Prostate gland (tissue), 2 donors: ENCODE results near the gene GALNTL6. TPM values are rescaled to one million over a fixed set of nuclear protein-coding genes. Genes with fewer than 3 reads are reported as not detected.

Experiments
- DNase-seq: peaks from one replicate; pipeline ENCODE4 v3.0.0-alpha.2; 2019; ENCODE audit warnings: low spot score
- H3K27ac ChIP-seq, 2 donors: fragments of 200-600 bp; sonication (generic); 2 replicates each; pipeline ENCODE4 v1.5.1; 2017 to 2019
- H3K27me3 ChIP-seq: fragments of 200-600 bp; sonication (generic); replicated peaks from 2 replicates; pipeline ENCODE4 v1.5.1; 2019; ENCODE audit not compliant: insufficient read depth
- H3K36me3 ChIP-seq, 2 donors: fragments of 200-600 bp; sonication (generic); 1 replicate in 1 of 2; 2 replicates in 1 of 2; pipeline versions ENCODE4 v1.5.1 to v1.8.1; 2017 to 2019
- H3K4me1 ChIP-seq: fragments of 200-600 bp; sonication (generic); replicated peaks from 2 replicates; pipeline ENCODE4 v1.5.1; 2019
- H3K4me3 ChIP-seq, 2 donors: fragments of 200-600 bp; sonication (generic); 2 replicates each; pipeline ENCODE4 v1.5.1; 2017 to 2019
- H3K9me3 ChIP-seq: fragments of 200-600 bp; sonication (generic); 2 replicates; pipeline ENCODE4 v1.5.1; 2017
- CTCF ChIP-seq, 4 experiments: fragments of 200-600 bp in 2 of 4; fragments of 450-650 bp in 2 of 4; sonication (generic) in 2 of 4; IDR thresholded peaks; 1 replicate in 3 of 4; 2 replicates in 1 of 4; pipeline ENCODE4 v1.5.1; 2016 to 2019; ENCODE audit warnings: antibody characterized with exemption in 4 of 4, mild to moderate bottlenecking in 2 of 4, moderate library complexity in 2 of 4
- POLR2A ChIP-seq: fragments of 450-650 bp; IDR thresholded peaks from one replicate; pipeline ENCODE4 v1.6.1; 2016; ENCODE audit warnings: antibody characterized with exemption, mild to moderate bottlenecking
- POLR2AphosphoS5 ChIP-seq: sonication (generic); formaldehyde crosslinking; IDR thresholded peaks from one replicate; pipeline ENCODE4 v1.6.1; 2017; ENCODE audit warnings: antibody characterized with exemption
- WGBS: methylation state at CpG from one replicate; pipeline ENCODE4 v1.1.5; 2018; 5-methylcytosine and 5-hydroxymethylcytosine counted together
- intact Hi-C: fragments of 100-400 bp; cut with DNase I; formaldehyde crosslinking; loops from one replicate; pipeline ENCODE4 v1.14.2; 2022
- total RNA-seq, 2 donors: library from RNA; depleted of rRNA; stranded (reverse); fragments of >200 nt; gene quantifications; one replicate each; pipeline ENCODE4 v1.1.0, GENCODE V29; 2016

GALNTL6 gene
- total RNA-seq, 2 donors from 2014 or later, result 0.23 to 0.85 TPM

GRCh38 chr4:172691552-172691951, 878.3 kb downstream of the GALNTL6 start:
- H3K4me1 ChIP-seq, result no peaks in the 10 kb centered on the region
- no peaks in the 10 kb centered on the region for H3K27me3 ChIP-seq
- no peak for TF ChIP-seq CTCF (IDR thresholded peaks at IDR 0.05)
- no peak for TF ChIP-seq POLR2A
- TF ChIP-seq POLR2AphosphoS5, result no peak
- DNase-seq, result no peak
- intact Hi-C loops, result no loop called here
- no peaks in the 10 kb centered on the region for H3K9me3 ChIP-seq
- no peak overlapping the region for H3K27ac ChIP-seq
- H3K36me3 ChIP-seq, result no peaks in the 10 kb centered on the region
- no peak overlapping the region for H3K4me3 ChIP-seq

- WGBS, result 73% methylated on average over 2 of the region's 2 CpGs
- no peak overlapping the region for H3K27ac ChIP-seq
Measured at GRCh38 chr4:172692701-172693100, 879.5 kb downstream of the GALNTL6 start.

GRCh38 chr4:172698256-172698655, 885.1 kb downstream of the GALNTL6 start:
- DNase-seq, result no peak
- WGBS, result 35% methylated on average over 4 of the region's 4 CpGs
- TF ChIP-seq POLR2AphosphoS5 (no peak), POLR2A (no peak), CTCF (IDR thresholded peaks at IDR 0.05) (no peak)
- intact Hi-C loops, result no loop called here
- no peak overlapping the region for H3K27ac ChIP-seq
- H3K36me3 ChIP-seq, result no peaks in the 10 kb centered on the region
- H3K4me3 ChIP-seq, result no peak overlapping the region
- H3K9me3 ChIP-seq, result no peaks in the 10 kb centered on the region
- no peaks in the 10 kb centered on the region for H3K4me1 ChIP-seq
- H3K27me3 ChIP-seq, result no peaks in the 10 kb centered on the region

More at GRCh38 chr4:172692701-172693100, 879.5 kb downstream of the GALNTL6 start:
- DNase-seq, result no peak
- no peaks in the 10 kb centered on the region for H3K27me3 ChIP-seq
- H3K36me3 ChIP-seq, result no peaks in the 10 kb centered on the region
- H3K4me3 ChIP-seq, result no peak overlapping the region
- H3K9me3 ChIP-seq, result no peaks in the 10 kb centered on the region
- no peak for TF ChIP-seq POLR2AphosphoS5
- no peak for TF ChIP-seq CTCF (IDR thresholded peaks at IDR 0.05)
- TF ChIP-seq POLR2A, result no peak
- no peaks in the 10 kb centered on the region for H3K4me1 ChIP-seq
- intact Hi-C loops, result no loop called here

GRCh38 chr4:172705565-172705964, 892.4 kb downstream of the GALNTL6 start:
- no peak for DNase-seq
- H3K36me3 ChIP-seq, result no peaks in the 10 kb centered on the region
- TF ChIP-seq POLR2AphosphoS5, result no peak
- no peak for TF ChIP-seq CTCF (IDR thresholded peaks at IDR 0.05)
- TF ChIP-seq POLR2A, result no peak
- no peaks in the 10 kb centered on the region for H3K4me1 ChIP-seq
- no peaks in the 10 kb centered on the region for H3K9me3 ChIP-seq
- no peaks in the 10 kb centered on the region for H3K27me3 ChIP-seq
- H3K27ac ChIP-seq, result no peak overlapping the region
- no peak overlapping the region for H3K4me3 ChIP-seq
- intact Hi-C loops, result no loop called here

GRCh38 chr4:172706000-172706399, 892.8 kb downstream of the GALNTL6 start:
- H3K4me3 ChIP-seq, result no peak overlapping the region
- H3K27ac ChIP-seq, result no peak overlapping the region
- intact Hi-C loops, result no loop called here
- no peaks in the 10 kb centered on the region for H3K27me3 ChIP-seq
- no peak for TF ChIP-seq POLR2A
- TF ChIP-seq CTCF (IDR thresholded peaks at IDR 0.05), result no peak
- no peak for TF ChIP-seq POLR2AphosphoS5
- H3K9me3 ChIP-seq, result no peaks in the 10 kb centered on the region
- H3K36me3 ChIP-seq, result no peaks in the 10 kb centered on the region
- DNase-seq, result no peak
- H3K4me1 ChIP-seq, result no peaks in the 10 kb centered on the region
